ENCODE data around the gene PPP1R15B. TPM values are rescaled to one million over a fixed set of nuclear protein-coding genes. Genes with fewer than 3 reads are reported as not detected.

The PPP1R15B gene
- total and polyA plus RNA-seq, 10 of the 15 experiments (the other 5 are each of a cell fraction or from before 2014, with no cell fraction given): 13.9 to 38.1 (median 26.5) TPM

DNA sequence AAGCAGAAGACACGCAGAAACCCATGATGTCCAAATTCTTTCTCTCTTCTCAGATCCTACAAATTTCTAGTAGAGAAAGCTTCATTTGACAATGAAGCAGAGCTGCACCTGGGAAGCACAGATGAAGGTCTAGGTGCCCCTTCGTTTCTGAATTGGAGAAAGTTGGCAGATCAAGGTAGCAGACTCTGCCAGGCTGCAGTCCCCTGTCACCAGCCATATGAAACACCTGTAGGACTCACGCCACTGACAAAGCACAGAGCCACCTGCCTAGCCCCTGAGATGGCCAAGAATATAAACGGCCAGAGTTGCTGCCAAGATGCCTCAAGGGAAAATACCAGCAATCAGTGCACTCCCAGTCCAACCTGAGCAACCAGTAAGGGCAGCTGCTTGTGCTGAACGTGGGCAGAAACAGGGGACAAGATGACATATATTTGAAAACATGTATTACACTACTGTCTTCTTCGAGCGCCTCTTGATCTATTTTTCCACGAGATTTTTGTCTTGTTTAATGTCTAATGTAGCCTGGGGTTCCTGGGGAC is 31.3 kb downstream of the PPP1R15B start:
- intact Hi-C loops (cut with micrococcal nuclease; ENCODE audit: unreplicated experiment): no loop called here
- peaks cover 6% of the 10 kb centered on the region for H3K4me1 ChIP-seq (ENCODE audit: control insufficient read depth, insufficient read depth, low read length)
- POLR2A ChIA-PET: interaction anchor here (1.0 kb wide), 1 partner anchor 11 kb away, joined by 5 read pairs; no protein-coding TSS in a partner anchor
- BruUV-seq (replicated peaks): no TSS peak
- H3K4me2 ChIP-seq (ENCODE audit: control insufficient read depth, insufficient read depth): no peak overlapping the region
- H3K9me3 ChIP-seq (replicated peaks; ENCODE audit: control insufficient read depth, insufficient read depth, low read length): no peaks in the 10 kb centered on the region
- H3K36me3 ChIP-seq (ENCODE audit: control insufficient read depth in 2 of 2, insufficient read depth in 2 of 2, low read length in 1 of 2): no peaks in the 10 kb centered on the region
- H3K27me3 ChIP-seq (replicated peaks in 1 of 2; ENCODE audit: control insufficient read depth in 2 of 2, insufficient read depth in 2 of 2, low read length in 1 of 2): peaks cover 2 to 4% of the 10 kb centered on the region in 2 experiments; a peak in 3 of 4 replicates
- no peak overlapping the region for H3K27ac ChIP-seq (ENCODE audit: control insufficient read depth, insufficient read depth)
- TF ChIP-seq, protein P1, sequence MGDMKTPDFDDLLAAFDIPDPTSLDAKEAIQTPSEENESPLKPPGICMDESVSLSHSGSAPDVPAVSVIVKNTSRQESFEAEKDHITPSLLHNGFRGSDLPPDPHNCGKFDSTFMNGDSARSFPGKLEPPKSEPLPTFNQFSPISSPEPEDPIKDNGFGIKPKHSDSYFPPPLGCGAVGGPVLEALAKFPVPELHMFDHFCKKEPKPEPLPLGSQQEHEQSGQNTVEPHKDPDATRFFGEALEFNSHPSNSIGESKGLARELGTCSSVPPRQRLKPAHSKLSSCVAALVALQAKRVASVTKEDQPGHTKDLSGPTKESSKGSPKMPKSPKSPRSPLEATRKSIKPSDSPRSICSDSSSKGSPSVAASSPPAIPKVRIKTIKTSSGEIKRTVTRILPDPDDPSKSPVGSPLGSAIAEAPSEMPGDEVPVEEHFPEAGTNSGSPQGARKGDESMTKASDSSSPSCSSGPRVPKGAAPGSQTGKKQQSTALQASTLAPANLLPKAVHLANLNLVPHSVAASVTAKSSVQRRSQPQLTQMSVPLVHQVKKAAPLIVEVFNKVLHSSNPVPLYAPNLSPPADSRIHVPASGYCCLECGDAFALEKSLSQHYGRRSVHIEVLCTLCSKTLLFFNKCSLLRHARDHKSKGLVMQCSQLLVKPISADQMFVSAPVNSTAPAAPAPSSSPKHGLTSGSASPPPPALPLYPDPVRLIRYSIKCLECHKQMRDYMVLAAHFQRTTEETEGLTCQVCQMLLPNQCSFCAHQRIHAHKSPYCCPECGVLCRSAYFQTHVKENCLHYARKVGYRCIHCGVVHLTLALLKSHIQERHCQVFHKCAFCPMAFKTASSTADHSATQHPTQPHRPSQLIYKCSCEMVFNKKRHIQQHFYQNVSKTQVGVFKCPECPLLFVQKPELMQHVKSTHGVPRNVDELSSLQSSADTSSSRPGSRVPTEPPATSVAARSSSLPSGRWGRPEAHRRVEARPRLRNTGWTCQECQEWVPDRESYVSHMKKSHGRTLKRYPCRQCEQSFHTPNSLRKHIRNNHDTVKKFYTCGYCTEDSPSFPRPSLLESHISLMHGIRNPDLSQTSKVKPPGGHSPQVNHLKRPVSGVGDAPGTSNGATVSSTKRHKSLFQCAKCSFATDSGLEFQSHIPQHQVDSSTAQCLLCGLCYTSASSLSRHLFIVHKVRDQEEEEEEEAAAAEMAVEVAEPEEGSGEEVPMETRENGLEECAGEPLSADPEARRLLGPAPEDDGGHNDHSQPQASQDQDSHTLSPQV (IDR thresholded peaks at IDR 0.05): no peak
- TF ChIP-seq PAX8 (IDR thresholded peaks at IDR 0.05) (no peak), RAD21 (IDR thresholded peaks at IDR 0.05; ENCODE audit: insufficient read depth, low read depth, low read length) (no peak), CBX3 (IDR thresholded peaks at IDR 0.05; ENCODE audit: borderline replicate concordance, low read depth) (no peak), ZNF274 (IDR thresholded peaks at IDR 0.05; ENCODE audit: insufficient read depth, insufficient read length) (no peak), DPF2 (IDR thresholded peaks at IDR 0.05) (no peak), RBBP5 (conservative IDR thresholded peaks at IDR 0.05) (no peak), PAX5 (IDR thresholded peaks at IDR 0.05; ENCODE audit: borderline replicate concordance, low read depth, low read length) (no peak), GABPA (IDR thresholded peaks at IDR 0.05; ENCODE audit: low read depth) (no peak), ZBED1 (IDR thresholded peaks at IDR 0.05; ENCODE audit: borderline replicate concordance) (no peak), RAD51 (IDR thresholded peaks at IDR 0.05) (no peak), EZH2 (IDR thresholded peaks at IDR 0.05; ENCODE audit: borderline replicate concordance, control insufficient read depth, low read depth, low read length) (no peak)
- TF ChIP-seq, protein P2, sequence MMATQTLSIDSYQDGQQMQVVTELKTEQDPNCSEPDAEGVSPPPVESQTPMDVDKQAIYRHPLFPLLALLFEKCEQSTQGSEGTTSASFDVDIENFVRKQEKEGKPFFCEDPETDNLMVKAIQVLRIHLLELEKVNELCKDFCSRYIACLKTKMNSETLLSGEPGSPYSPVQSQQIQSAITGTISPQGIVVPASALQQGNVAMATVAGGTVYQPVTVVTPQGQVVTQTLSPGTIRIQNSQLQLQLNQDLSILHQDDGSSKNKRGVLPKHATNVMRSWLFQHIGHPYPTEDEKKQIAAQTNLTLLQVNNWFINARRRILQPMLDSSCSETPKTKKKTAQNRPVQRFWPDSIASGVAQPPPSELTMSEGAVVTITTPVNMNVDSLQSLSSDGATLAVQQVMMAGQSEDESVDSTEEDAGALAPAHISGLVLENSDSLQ (IDR thresholded peaks at IDR 0.05): no peak
- no peak overlapping the region for H3K4me3 ChIP-seq
- FAIRE-seq (no peak), ATAC-seq (no peak), DNase-seq (ENCODE audit: low read depth, low spot score) (no peak)
- SMC1A ChIA-PET (ENCODE audit: uncharacterized antibody, unreplicated experiment): interaction anchor here (0.6 to 6.7 kb wide), 11 partner anchors 8 to 214 kb away, joined by 3 to 109 read pairs (median 9); partner anchors contain the start of gene REN
- RAD21 ChIA-PET (ENCODE audit: unreplicated experiment): interaction anchor here (11.4 kb wide), 1 partner anchor 17 kb away, joined by 133 read pairs; no protein-coding TSS in a partner anchor
- no peak overlapping the region for H3K9ac ChIP-seq (ENCODE audit: control insufficient read depth, insufficient read depth, low read length)
- H2AFZ ChIP-seq (ENCODE audit: control insufficient read depth, low read depth, low read length): no peak overlapping the region
- WGBS (ENCODE audit: insufficient coverage, insufficient replicate concordance, low lambda C conversion rate, missing lambda C conversion rate): 43% methylated on average over 8 of the region's 8 CpGs
- H4K20me1 ChIP-seq (ENCODE audit: control insufficient read depth, insufficient read depth): no peaks in the 10 kb centered on the region
- CTCF ChIA-PET: interaction anchor here (0.8 to 17.7 kb wide), 9 partner anchors 11 to 383 kb away, joined by 3 to 297 read pairs (median 3); partner anchors contain the start of gene PLEKHA6
- in situ Hi-C loops (cut with MboI): no loop called here
- no peaks in the 10 kb centered on the region for H3K79me2 ChIP-seq (ENCODE audit: control insufficient read depth, insufficient read depth, low read length)

Measured in GM12878 (cell line).